Loucy (cell line): ENCODE data around the gene FBRSL1.

Experiments used
- H2AFZ ChIP-seq: fragments of 200-600 bp; sonication (generic); 2 replicates; pipeline ENCODE4 v1.6.0; 2016; ENCODE audit warnings: antibody characterized with exemption, mild to moderate bottlenecking, low read length, moderate library complexity
- H3F3A ChIP-seq: fragments of 200-600 bp; 2 replicates; pipeline ENCODE4 v1.6.0; 2016; ENCODE audit warnings: antibody characterized with exemption, low read depth, mild to moderate bottlenecking
- H3K27me3 ChIP-seq: fragments of 200-600 bp; sonication (generic); 2 replicates; pipeline ENCODE4 v1.6.1; 2014; ENCODE audit warnings: low read length, mild to moderate bottlenecking; ENCODE audit not compliant: insufficient read depth, poor library complexity, severe bottlenecking
- H3K36me3 ChIP-seq: fragments of 200-600 bp; sonication (generic); 2 replicates; pipeline ENCODE4 v1.6.1; 2016; ENCODE audit warnings: low read length; ENCODE audit not compliant: insufficient read depth
- H3K4me1 ChIP-seq: fragments of 200-600 bp; sonication (generic); 2 replicates; pipeline ENCODE4 v1.5.1; 2014; ENCODE audit warnings: low read length, mild to moderate bottlenecking; ENCODE audit not compliant: insufficient read depth, poor library complexity, severe bottlenecking
- H3K4me2 ChIP-seq: fragments of 200-600 bp; sonication (generic); 2 replicates; pipeline ENCODE4 v1.6.0; 2014; ENCODE audit warnings: antibody characterized with exemption, low read length, low read depth, mild to moderate bottlenecking; ENCODE audit not compliant: poor library complexity, severe bottlenecking
- H3K4me3 ChIP-seq: fragments of 200-600 bp; sonication (generic); 2 replicates; pipeline ENCODE4 v1.5.1; 2014; ENCODE audit warnings: low read length, mild to moderate bottlenecking, mixed read lengths; ENCODE audit not compliant: poor library complexity, severe bottlenecking
- H3K79me2 ChIP-seq: fragments of 200-600 bp; sonication (generic); 2 replicates; pipeline ENCODE4 v1.6.1; 2014; ENCODE audit warnings: low read length; ENCODE audit not compliant: insufficient read depth
- H3K9ac ChIP-seq: fragments of 200-600 bp; sonication (generic); 2 replicates; pipeline ENCODE4 v1.6.0; 2014; ENCODE audit warnings: mild to moderate bottlenecking, low read depth, low read length, moderate library complexity; ENCODE audit not compliant: poor library complexity, severe bottlenecking
- H3K9me2 ChIP-seq: fragments of 200-600 bp; sonication (generic); replicated peaks from 2 replicates; pipeline ENCODE4 v1.6.1; 2016; ENCODE audit warnings: low read depth, low read length, mixed read lengths
- H3K9me3 ChIP-seq: fragments of 200-600 bp; sonication (generic); 2 replicates; pipeline ENCODE4 v1.6.1; 2014; ENCODE audit warnings: mild to moderate bottlenecking, antibody characterized with exemption, low read length, low read depth; ENCODE audit not compliant: insufficient read depth
- H4K20me1 ChIP-seq: fragments of 200-600 bp; sonication (generic); 2 replicates; pipeline ENCODE4 v1.6.0; 2014; ENCODE audit warnings: antibody characterized with exemption, low read length, mild to moderate bottlenecking; ENCODE audit not compliant: insufficient read depth, poor library complexity, severe bottlenecking
- CTCF ChIP-seq: fragments of 200-600 bp; sonication (generic); conservative IDR thresholded peaks from 2 replicates; pipeline ENCODE4 v1.5.1; 2014; ENCODE audit warnings: mild to moderate bottlenecking, antibody characterized with exemption, low read length
- EZH2phosphoT487 ChIP-seq: fragments of 200-600 bp; IDR thresholded peaks from 2 replicates; pipeline ENCODE4 v1.6.1; 2018; ENCODE audit warnings: antibody characterized with exemption, mild to moderate bottlenecking, moderate library complexity, borderline replicate concordance

Gene FBRSL1

GRCh38 chr12:132524405-132524804 is 34.5 kb downstream of the FBRSL1 start:
- TF ChIP-seq EZH2phosphoT487 (no peak), CTCF (no peak)
- Histone ChIP-seq H3F3A (no peaks in the 10 kb centered on the region), H2AFZ (no peak overlapping the region), H3K4me2 (no peak overlapping the region), H3K4me1 (no peaks in the 10 kb centered on the region), H3K4me3 (no peak overlapping the region), H3K9me2 (no peaks in the 10 kb centered on the region), H4K20me1 (peaks cover 14% of the 10 kb centered on the region), H3K9me3 (no peaks in the 10 kb centered on the region), H3K79me2 (peaks cover 5% of the 10 kb centered on the region; the same call in 1 of the 2 replicates), H3K36me3 (peaks cover 3% of the 10 kb centered on the region; the same call in 1 of the 2 replicates), H3K9ac (no peak overlapping the region), H3K27me3 (no peaks in the 10 kb centered on the region)

GRCh38 chr12:132525011-132525832 is 35.3 kb downstream of the FBRSL1 start:
- Histone ChIP-seq H3K27me3 (no peaks in the 10 kb centered on the region), H4K20me1 (peaks cover 14% of the 10 kb centered on the region), H3K36me3 (peaks cover 3% of the 10 kb centered on the region; the same call in 1 of the 2 replicates), H3F3A (no peaks in the 10 kb centered on the region), H3K9me3 (no peaks in the 10 kb centered on the region), H3K4me2 (no peak overlapping the region), H3K79me2 (peaks cover 5% of the 10 kb centered on the region; the same call in 1 of the 2 replicates), H3K9me2 (no peaks in the 10 kb centered on the region), H3K4me1 (peaks cover 7% of the 10 kb centered on the region), H3K4me3 (no peak overlapping the region), H2AFZ (no peak overlapping the region), H3K9ac (no peak overlapping the region)
- TF ChIP-seq EZH2phosphoT487 = no peak
- no peak for TF ChIP-seq CTCF

GRCh38 chr12:132525833-132526455 is 36.0 kb downstream of the FBRSL1 start:
- Histone ChIP-seq H3K9ac (no peak overlapping the region), H2AFZ (no peak overlapping the region), H3K4me3 (no peak overlapping the region), H3K36me3 (peaks cover 3% of the 10 kb centered on the region; the same call in 1 of the 2 replicates), H3F3A (no peaks in the 10 kb centered on the region), H4K20me1 (peaks cover 14% of the 10 kb centered on the region), H3K9me3 (no peaks in the 10 kb centered on the region), H3K4me1 (peaks cover 8% of the 10 kb centered on the region), H3K9me2 (no peaks in the 10 kb centered on the region), H3K79me2 (peaks cover 5% of the 10 kb centered on the region; the same call in 1 of the 2 replicates), H3K4me2 (no peak overlapping the region), H3K27me3 (no peaks in the 10 kb centered on the region)
- TF ChIP-seq CTCF (no peak), EZH2phosphoT487 (no peak)
